Neural progenitor cell (in vitro differentiated cells): ENCODE measurements around the gene ZBTB6. TPM values are rescaled to one million over a fixed set of nuclear protein-coding genes. Genes with fewer than 3 reads are reported as not detected.

Experiments
- DNase-seq: peaks from one replicate; pipeline ENCODE4 v3.0.0-alpha.2; 2016; ENCODE audit warnings: low spot score
- H2AFZ ChIP-seq: fragments of 200-600 bp; sonication (generic); replicated peaks from 2 replicates; pipeline ENCODE4 v1.6.1; 2016; ENCODE audit warnings: antibody characterized with exemption
- H3F3A ChIP-seq: fragments of 200-600 bp; sonication (generic); 2 replicates; pipeline ENCODE4 v1.6.1; 2016; ENCODE audit warnings: antibody characterized with exemption, low read depth
- H3K27ac ChIP-seq: fragments of 200-600 bp; sonication (generic); 2 replicates; pipeline ENCODE4 v1.5.1; 2016; ENCODE audit warnings: mild to moderate bottlenecking
- H3K27me3 ChIP-seq: fragments of 200-600 bp; sonication (generic); 2 replicates; pipeline ENCODE4 v1.6.1; 2016; ENCODE audit warnings: mild to moderate bottlenecking, moderate library complexity
- H3K36me3 ChIP-seq: fragments of 200-600 bp; sonication (generic); 2 replicates; pipeline ENCODE4 v1.5.1; 2016
- H3K4me1 ChIP-seq: fragments of 200-600 bp; sonication (generic); 2 replicates; pipeline ENCODE4 v1.6.1; 2016; ENCODE audit warnings: mixed run types
- H3K4me2 ChIP-seq: fragments of 200-600 bp; sonication (generic); 2 replicates; pipeline ENCODE4 v1.6.1; 2016
- H3K4me3 ChIP-seq: fragments of 200-600 bp; sonication (generic); 2 replicates; pipeline ENCODE4 v1.5.1; 2016
- H3K79me2 ChIP-seq: fragments of 200-600 bp; sonication (generic); 2 replicates; pipeline ENCODE4 v1.6.1; 2016; ENCODE audit warnings: low read depth
- H3K9ac ChIP-seq: fragments of 200-600 bp; sonication (generic); 2 replicates; pipeline ENCODE4 v1.6.1; 2016
- H3K9me3 ChIP-seq: fragments of 200-600 bp; sonication (generic); 2 replicates; pipeline ENCODE4 v1.5.1; 2016; ENCODE audit warnings: low read depth
- H4K20me1 ChIP-seq: fragments of 200-600 bp; sonication (generic); 2 replicates; pipeline ENCODE4 v1.6.1; 2016; ENCODE audit warnings: low read depth
- H3K27ac Mint-ChIP-seq: 3 replicates; pipeline ENCODE4 v1.8.0; 2021; ENCODE audit warnings: mixed read lengths
- H3K27me3 Mint-ChIP-seq: 2 replicates; pipeline ENCODE4 v1.8.0; 2022; ENCODE audit warnings: low read depth, mild to moderate bottlenecking, inconsistent platforms, moderate library complexity, mixed read lengths; ENCODE audit not compliant: insufficient read depth
- H3K36me3 Mint-ChIP-seq: 3 replicates; pipeline ENCODE4 v1.8.0; 2021; ENCODE audit warnings: mixed read lengths
- H3K4me1 Mint-ChIP-seq: 3 replicates; pipeline ENCODE4 v1.8.0; 2021; ENCODE audit warnings: mixed read lengths
- H3K4me3 Mint-ChIP-seq: 3 replicates; pipeline ENCODE4 v1.8.0; 2021; ENCODE audit warnings: mild to moderate bottlenecking, moderate library complexity, mixed read lengths
- H3K9me3 Mint-ChIP-seq: 3 replicates; pipeline ENCODE4 v1.8.0; 2020; ENCODE audit warnings: mixed read lengths
- CTCF ChIP-seq: fragments of 200-600 bp; sonication (generic); IDR thresholded peaks from 2 replicates; pipeline ENCODE4 v1.5.1; 2017; ENCODE audit warnings: antibody characterized with exemption, mild to moderate bottlenecking
- EZH2 ChIP-seq: fragments of 200-600 bp; sonication (generic); IDR thresholded peaks from 2 replicates; pipeline ENCODE4 v1.6.1; 2017; ENCODE audit warnings: antibody characterized with exemption, mild to moderate bottlenecking, moderate library complexity
- EZH2phosphoT487 ChIP-seq: fragments of 200-600 bp; sonication (generic); IDR thresholded peaks from 2 replicates; pipeline ENCODE4 v1.6.1; 2017; ENCODE audit warnings: antibody characterized with exemption
- total RNA-seq: library from RNA; depleted of rRNA; stranded (reverse); fragments of >200 nt; gene quantifications from 2 replicates; pipeline ENCODE4 v1.2.3, GENCODE V29; 2015; ENCODE audit warnings: low replicate concordance

The ZBTB6 gene
- total RNA-seq, 1 donor from 2014 or later: 23.7 TPM

GRCh38 chr9:122951056-122951455, 37.9 kb upstream of the ZBTB6 start:
- Mint-ChIP-seq H3K4me1 (peaks cover 13% of the 10 kb centered on the region), H3K9me3 (peaks cover 2% of the 10 kb centered on the region), H3K27ac (no peak overlapping the region), H3K4me3 (no peak overlapping the region), H3K27me3 (no peaks in the 10 kb centered on the region), H3K36me3 (peaks cover 7% of the 10 kb centered on the region)
- Histone ChIP-seq H3K36me3 (no peaks in the 10 kb centered on the region), H3K9me3 (no peaks in the 10 kb centered on the region), H3F3A (no peaks in the 10 kb centered on the region), H3K4me1 (peaks cover 14% of the 10 kb centered on the region), H3K4me3 (no peak overlapping the region), H3K27ac (no peak overlapping the region), H3K79me2 (peaks cover 100% of the 10 kb centered on the region), H2AFZ (no peak overlapping the region), H3K9ac (no peak overlapping the region), H3K4me2 (no peak overlapping the region), H4K20me1 (peaks cover 89% of the 10 kb centered on the region), H3K27me3 (no peaks in the 10 kb centered on the region)
- no peak for DNase-seq
- TF ChIP-seq CTCF (no peak), EZH2 (no peak), EZH2phosphoT487 (no peak)

GRCh38 chr9:122950263-122950662, 37.1 kb upstream of the ZBTB6 start:
- TF ChIP-seq EZH2: no peak
- no peak for TF ChIP-seq CTCF
- TF ChIP-seq EZH2phosphoT487: no peak
- Histone ChIP-seq H3K36me3 (no peaks in the 10 kb centered on the region), H3K79me2 (peaks cover 100% of the 10 kb centered on the region), H3F3A (no peaks in the 10 kb centered on the region), H3K9me3 (no peaks in the 10 kb centered on the region), H3K9ac (no peak overlapping the region), H2AFZ (no peak overlapping the region), H4K20me1 (peaks cover 90% of the 10 kb centered on the region), H3K4me2 (no peak overlapping the region), H3K4me3 (no peak overlapping the region), H3K27me3 (no peaks in the 10 kb centered on the region), H3K4me1 (peaks cover 17% of the 10 kb centered on the region), H3K27ac (no peak overlapping the region)
- no peak for DNase-seq
- H3K4me1 Mint-ChIP-seq: peaks cover 16% of the 10 kb centered on the region
- no peaks in the 10 kb centered on the region for H3K27me3 Mint-ChIP-seq
- peaks cover 10% of the 10 kb centered on the region for H3K36me3 Mint-ChIP-seq
- peaks cover 2% of the 10 kb centered on the region for H3K9me3 Mint-ChIP-seq
- H3K4me3 Mint-ChIP-seq: no peak overlapping the region
- H3K27ac Mint-ChIP-seq: no peak overlapping the region

- Histone ChIP-seq H3K27me3 (no peaks in the 10 kb centered on the region), H3K4me1 (peaks cover 17% of the 10 kb centered on the region), H3F3A (no peaks in the 10 kb centered on the region), H3K9me3 (no peaks in the 10 kb centered on the region), H3K9ac (no peak overlapping the region), H4K20me1 (peaks cover 90% of the 10 kb centered on the region), H3K79me2 (peaks cover 100% of the 10 kb centered on the region), H3K4me2 (no peak overlapping the region), H3K4me3 (no peak overlapping the region), H2AFZ (no peak overlapping the region), H3K27ac (no peak overlapping the region), H3K36me3 (no peaks in the 10 kb centered on the region)
- Mint-ChIP-seq H3K4me3 (no peak overlapping the region), H3K4me1 (peaks cover 18% of the 10 kb centered on the region), H3K9me3 (peaks cover 2% of the 10 kb centered on the region), H3K36me3 (peaks cover 9% of the 10 kb centered on the region), H3K27ac (no peak overlapping the region), H3K27me3 (no peaks in the 10 kb centered on the region)
- no peak for DNase-seq
- TF ChIP-seq EZH2 (no peak), EZH2phosphoT487 (no peak), CTCF (no peak)
Measured at GRCh38 chr9:122949696-122950095, 36.6 kb upstream of the ZBTB6 start.

- Histone ChIP-seq H3K4me3 (no peak overlapping the region), H3K9me3 (no peaks in the 10 kb centered on the region), H3K9ac (no peak overlapping the region), H3K79me2 (peaks cover 100% of the 10 kb centered on the region), H3K27ac (peak overlapping the region; percentile 74), H3F3A (no peaks in the 10 kb centered on the region), H3K4me1 (peaks cover 17% of the 10 kb centered on the region), H3K27me3 (no peaks in the 10 kb centered on the region), H4K20me1 (peaks cover 89% of the 10 kb centered on the region), H3K36me3 (no peaks in the 10 kb centered on the region), H3K4me2 (no peak overlapping the region), H2AFZ (no peak overlapping the region)
- H3K4me3 Mint-ChIP-seq: no peak overlapping the region
- no peaks in the 10 kb centered on the region for H3K27me3 Mint-ChIP-seq
- peak overlapping the region; percentile 26 for H3K27ac Mint-ChIP-seq
- no peak for TF ChIP-seq CTCF
- no peak for TF ChIP-seq EZH2
- no peak for TF ChIP-seq EZH2phosphoT487
- no peak for DNase-seq
- H3K9me3 Mint-ChIP-seq: peaks cover 2% of the 10 kb centered on the region
- peaks cover 18% of the 10 kb centered on the region for H3K4me1 Mint-ChIP-seq
- H3K36me3 Mint-ChIP-seq: peaks cover 9% of the 10 kb centered on the region
Measured at GRCh38 chr9:122948313-122948712, 35.2 kb upstream of the ZBTB6 start.
